Embryonic facial prominence (tissue), 1 donor: ENCODE data around the gene XYLT1.
"Not testable (repeated sequence)": the region's sequence is repeated elsewhere in the genome, so short reads cannot be mapped to it uniquely, and the experiment has no call there.

Experiments used
- DNase-seq: peaks from one replicate; pipeline ENCODE4 v3.0.0-alpha.2; 2016; ENCODE audit errors: extremely low spot score

Gene XYLT1

GRCh38 chr16:17491140-17491662 lies 20.4 kb upstream of the XYLT1 start:
- DNase-seq = no peak

DNA sequence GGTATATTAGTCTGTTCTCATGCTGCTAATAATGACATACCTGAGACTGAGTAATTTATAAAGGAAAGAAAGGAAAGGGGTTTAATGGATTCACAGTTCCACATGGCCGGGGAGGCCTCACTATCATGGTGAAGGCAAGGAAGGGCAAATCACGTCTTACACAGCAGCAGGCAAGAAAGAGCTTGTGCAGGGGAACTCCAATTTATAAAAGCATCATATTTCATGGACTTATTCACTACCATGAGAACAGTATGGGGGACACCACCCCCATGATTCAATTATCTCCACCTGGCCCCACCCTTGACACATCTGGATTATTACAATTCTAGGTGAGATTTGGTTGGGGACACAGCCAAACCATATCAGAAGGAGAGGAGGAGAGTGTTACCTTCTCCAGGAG lies 17.7 kb upstream of the XYLT1 start:
- DNase-seq = no peak

GRCh38 chr16:17483351-17483750 lies 12.6 kb upstream of the XYLT1 start:
- DNase-seq = no peak

DNA sequence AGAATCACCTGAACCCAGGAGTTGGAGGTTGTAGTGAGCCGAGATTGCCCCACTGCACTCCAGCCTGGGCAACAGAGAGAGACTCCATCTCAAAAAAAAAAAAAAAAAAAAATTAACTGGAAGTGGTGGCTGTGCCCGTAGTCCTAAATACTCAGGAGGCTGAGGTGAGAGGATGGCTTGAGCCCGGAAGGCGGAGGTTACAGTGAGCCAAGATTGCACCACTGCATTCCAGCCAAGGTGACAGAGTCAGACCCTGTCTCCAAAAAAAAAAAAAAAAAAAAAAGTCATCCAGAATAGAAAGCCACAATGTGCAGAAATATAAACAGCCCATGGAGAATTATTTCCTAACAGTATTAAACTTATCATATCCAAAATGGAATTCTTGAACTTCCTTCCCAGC lies 11.6 kb upstream of the XYLT1 start:
- not testable (repeated sequence) for DNase-seq

DNA sequence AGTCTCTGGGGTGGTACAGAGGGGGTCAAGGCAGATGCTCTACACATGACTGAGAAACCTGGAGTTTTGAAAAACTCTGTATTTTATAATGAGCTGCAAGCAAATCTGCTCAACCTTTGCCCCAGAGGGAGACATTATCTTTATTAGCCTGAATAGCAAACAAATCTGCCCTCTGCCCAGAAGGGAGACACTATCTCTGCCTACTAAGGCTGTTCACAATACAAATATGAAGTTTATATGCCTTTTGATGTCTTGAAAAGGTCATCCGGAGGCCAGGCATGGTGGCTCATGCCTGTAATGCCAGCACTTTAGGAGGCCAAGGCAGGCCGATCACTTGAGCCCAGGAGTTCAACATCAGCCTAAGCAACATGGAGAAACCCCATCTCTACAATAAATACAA lies 11.0 kb upstream of the XYLT1 start:
- no peak for DNase-seq

- not testable (repeated sequence) for DNase-seq
These were observed 6.4 kb upstream of the XYLT1 start for GRCh38 chr16:17477260-17477545.

DNA sequence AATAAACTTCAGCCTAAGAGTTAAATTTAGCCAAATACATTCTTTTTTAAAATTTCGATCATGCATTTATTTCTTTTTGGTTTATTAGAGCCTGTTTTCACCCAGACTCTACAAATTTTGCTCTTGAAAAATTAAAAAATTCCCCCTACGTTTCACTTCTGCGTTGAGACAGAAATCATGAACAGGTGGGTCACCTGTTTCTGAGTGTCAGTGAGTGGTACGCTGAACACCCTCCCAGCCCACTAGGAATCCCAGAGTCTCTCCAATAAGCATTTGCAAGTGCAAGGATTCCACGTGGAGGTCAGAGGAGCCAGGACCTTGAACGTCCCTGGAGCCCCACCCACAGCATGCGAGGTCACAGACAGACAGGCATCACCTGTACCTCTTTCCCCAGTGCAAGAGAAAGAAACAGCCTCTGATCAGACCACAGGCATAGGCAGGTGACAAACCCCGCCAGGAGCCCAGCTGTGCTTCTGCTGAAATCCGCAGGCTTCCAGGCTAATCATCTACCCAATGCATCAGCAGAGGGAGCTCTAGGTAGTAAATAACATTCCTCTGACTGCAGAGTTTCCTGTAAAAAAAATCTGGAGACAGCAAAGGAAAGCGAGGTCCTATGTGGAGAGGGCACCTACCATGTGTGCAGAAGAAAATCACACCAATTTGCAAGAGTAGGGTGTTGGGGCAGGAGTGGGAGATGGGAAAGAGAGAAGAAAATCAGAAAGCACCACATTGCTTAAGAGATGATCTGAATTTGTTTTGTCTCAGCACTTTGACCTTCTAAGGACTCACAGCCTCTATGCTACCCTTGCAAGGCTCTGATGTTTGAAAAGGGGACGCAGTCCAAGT lies 5.9 kb upstream of the XYLT1 start:
- DNase-seq = peak; percentile 59

DNA sequence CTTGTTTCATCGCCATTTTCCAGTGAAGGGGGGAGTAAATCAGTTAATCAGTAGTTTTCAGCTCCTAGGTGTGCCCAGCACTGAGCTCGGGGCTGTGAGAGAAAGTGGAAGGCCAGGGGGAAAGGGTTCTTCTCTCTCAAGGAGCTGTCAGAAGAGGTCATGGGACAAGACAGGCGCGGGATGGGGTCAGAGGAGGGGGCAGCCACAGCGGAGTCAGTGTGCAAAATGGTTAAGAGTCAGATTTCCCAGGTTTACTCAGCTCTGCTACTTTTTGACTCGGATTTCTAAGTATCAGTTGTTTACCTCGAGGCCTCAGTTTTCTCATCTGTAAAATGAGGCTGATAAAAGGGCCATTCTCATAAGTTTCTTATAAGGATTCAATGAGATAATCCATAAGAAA lies 4.3 kb upstream of the XYLT1 start:
- DNase-seq = no peak

- no peak for DNase-seq
These were observed 3.8 kb upstream of the XYLT1 start for GRCh38 chr16:17474572-17474971.

GRCh38 chr16:17474037-17474436 lies 3.3 kb upstream of the XYLT1 start:
- DNase-seq = no peak

GRCh38 chr16:17471719-17472461 lies 1.1 kb upstream of the XYLT1 start:
- DNase-seq = no peak

GRCh38 chr16:17470182-17470907 lies 415 bp downstream of the XYLT1 start:
- DNase-seq = no peak

DNA sequence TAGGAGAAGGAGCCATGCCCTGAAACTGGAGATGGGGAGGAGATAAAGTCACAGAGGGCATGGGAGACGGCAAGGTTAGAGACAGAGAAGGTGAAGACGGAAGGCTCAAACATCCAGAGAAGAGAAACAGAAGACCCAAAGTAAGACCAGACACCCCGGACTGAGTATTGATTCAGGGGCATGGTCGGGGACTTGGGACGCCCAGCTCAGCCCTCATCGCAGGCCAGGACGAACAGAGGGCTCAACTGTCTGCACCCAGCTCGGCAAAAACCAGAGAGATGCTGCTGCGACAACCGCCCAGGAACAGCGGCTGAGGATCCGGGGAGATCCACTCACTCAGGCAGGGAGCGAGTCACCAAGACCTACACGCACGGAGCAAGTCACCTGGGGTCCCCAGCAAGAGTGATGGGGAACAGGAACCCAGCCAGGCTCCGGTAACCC lies 999 bp downstream of the XYLT1 start:
- DNase-seq = no peak

DNA sequence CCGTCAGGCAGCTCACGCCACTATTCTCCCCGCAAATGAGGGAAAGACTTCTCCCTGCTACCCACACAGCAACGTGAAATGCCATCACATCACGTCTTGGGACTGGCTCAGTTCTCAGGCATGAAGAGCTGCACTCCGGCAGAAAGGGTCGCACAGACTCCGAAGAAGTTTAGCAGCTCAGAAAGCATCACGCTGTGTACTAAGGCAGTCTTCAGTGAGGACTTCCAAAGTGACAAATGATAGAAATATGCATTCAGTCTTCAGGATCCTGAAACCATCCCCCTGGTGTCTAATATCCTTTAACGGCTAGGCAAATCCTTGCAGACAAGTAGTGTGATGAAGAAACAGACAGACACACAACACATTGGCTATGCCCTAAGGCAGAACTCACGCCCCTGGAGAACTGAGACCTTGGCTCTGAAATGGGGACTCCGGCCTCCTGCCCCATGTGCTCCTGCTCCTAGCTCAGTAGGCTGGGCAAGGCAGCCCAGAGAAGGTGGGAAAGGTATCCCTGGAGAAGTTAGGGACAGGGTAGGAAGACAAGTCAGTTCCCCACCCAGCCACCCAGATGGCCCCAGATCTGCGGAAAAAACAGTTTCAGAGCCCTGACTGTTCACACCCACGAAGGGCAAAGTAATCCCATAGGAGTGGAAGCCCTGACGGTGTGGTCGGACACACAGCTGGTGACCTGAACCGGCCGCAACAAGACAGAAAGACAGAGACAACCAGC lies 1.6 kb downstream of the XYLT1 start:
- DNase-seq = no peak

GRCh38 chr16:17468611-17469010 lies 2.1 kb downstream of the XYLT1 start:
- DNase-seq = no peak

DNA sequence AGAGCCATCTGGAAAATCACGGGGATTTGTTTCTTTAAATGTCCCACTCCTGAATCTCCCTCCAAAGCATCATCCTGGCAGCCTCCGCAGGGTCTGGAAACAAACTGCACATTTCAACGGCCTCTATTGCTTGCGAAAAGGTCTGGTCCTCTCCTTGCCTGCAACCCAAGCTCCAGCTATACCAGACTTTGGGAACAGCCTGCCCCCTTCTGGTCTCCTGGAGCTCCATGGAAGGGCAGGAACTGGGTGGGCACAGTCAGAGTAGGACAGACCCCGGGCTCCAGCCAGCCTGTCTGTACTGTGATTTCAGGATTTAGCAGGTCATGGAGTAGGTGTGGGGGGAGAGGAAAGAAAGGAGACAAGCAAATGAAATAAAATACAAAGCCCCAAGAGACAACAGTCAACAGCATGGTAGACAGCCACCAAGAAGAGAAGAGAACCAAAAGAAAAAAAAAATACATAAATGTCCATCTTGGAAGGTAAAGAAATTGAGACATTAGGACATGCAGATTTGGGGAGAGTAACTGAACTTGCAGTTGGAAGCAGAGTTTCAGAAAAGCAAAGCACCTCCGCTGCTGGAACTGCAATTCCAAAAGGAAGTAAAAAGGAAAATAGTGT lies 2.7 kb downstream of the XYLT1 start:
- DNase-seq = peak; percentile 78

GRCh38 chr16:17466876-17467275 lies 3.9 kb downstream of the XYLT1 start:
- no peak for DNase-seq

GRCh38 chr16:17465460-17465859 lies 5.3 kb downstream of the XYLT1 start:
- DNase-seq = no peak

- DNase-seq = no peak
These were observed 7.4 kb downstream of the XYLT1 start for GRCh38 chr16:17463335-17463734.

DNA sequence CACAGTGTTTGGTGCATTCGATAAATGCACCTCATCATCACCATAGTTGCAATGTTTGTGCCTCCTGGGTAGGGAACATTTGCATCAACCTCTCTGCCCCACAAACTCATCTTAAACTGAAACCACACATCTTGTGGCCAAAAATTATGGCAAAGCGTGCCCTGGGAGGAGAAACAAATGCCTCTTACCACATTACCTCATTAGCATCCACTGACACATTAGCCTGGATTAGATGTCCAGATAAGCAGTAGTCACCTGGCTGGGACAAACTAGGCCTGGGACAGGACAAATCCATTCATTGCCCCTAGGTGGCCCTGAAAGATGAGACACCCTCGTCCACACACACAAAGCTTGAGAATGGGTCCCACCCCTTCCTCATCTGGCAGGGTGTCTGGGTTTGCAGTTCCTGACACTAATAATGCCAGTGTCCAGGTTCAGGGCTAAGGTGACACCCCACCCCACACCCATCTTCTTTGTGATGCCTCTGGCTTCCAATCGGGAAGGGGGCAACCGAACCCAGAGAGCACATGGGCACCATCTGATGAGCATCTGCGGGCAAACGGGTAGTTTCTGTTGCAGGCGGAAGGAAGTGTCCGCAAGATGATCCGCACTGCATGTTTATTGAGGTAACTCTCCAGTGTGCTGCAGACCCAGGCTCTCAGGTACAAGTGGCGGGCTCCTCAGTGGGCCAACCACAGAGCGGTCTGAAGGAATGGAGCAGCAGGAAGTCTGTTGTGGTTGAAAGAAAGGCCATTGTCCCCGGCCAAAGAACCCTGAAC lies 8.6 kb downstream of the XYLT1 start:
- no peak for DNase-seq
